ENCODE results near the gene LHX3. TPM values are rescaled to one million over a fixed set of nuclear protein-coding genes. Genes with fewer than 3 reads are reported as not detected.

Gene LHX3
- total RNA-seq, 6 experiments from 2014 or later = not detected

DNA sequence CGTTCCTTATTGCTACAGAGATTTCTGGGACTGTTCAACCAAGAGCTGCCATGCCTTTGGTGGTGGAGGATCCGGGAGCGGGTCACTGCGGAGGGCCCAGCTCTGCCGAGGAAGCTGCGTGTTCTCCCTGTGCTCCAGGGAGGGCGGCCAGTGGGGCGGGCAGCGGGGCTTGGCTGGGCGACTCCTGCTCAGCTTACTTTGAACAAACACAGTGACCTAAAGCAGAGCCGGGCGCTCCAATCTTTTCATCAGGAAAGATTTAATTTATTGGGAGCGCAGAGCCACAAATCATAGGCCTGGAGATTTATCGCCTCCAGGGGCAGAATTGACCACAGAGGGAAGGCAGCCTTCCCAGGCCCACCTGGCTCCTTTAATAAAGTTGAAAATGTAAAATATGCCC, 27.7 kb downstream of the LHX3 start:
- WGBS (ENCODE audit: insufficient coverage, low coverage, low lambda C conversion rate, missing lambda C conversion rate) = 92% methylated on average over 2 of the region's 14 CpGs

DNA sequence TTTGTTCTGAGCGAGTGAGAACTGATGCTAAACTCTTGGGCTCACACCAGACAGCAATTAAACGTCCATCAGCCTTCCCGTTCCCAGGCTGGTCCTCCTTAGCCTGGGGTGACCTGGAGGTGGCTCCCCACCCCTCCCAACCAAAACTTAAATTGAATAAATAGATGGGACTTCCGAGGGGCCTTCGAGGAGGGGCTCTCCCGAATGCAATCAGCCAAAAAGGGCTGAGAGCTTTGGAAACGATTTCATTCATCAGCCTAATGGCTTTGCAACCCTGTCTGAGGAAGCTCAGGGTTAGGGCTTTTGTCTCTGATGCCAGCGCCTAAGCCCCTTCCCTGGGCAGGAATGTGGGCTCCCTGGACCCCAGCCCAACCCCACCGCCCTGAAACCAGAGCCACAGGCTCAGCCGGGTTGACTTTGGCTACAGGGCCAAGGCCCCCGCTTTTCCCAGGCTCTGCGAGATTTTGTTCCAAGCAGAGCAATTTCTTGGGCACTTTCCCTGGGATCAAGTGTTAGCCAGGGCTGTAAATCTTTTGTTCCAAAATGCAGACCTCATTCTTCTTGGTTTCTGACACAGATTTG, 29.2 kb downstream of the LHX3 start:
- no peak for TF ChIP-seq POLR2A (IDR thresholded peaks at IDR 0.05)
- TF ChIP-seq, protein P1, sequence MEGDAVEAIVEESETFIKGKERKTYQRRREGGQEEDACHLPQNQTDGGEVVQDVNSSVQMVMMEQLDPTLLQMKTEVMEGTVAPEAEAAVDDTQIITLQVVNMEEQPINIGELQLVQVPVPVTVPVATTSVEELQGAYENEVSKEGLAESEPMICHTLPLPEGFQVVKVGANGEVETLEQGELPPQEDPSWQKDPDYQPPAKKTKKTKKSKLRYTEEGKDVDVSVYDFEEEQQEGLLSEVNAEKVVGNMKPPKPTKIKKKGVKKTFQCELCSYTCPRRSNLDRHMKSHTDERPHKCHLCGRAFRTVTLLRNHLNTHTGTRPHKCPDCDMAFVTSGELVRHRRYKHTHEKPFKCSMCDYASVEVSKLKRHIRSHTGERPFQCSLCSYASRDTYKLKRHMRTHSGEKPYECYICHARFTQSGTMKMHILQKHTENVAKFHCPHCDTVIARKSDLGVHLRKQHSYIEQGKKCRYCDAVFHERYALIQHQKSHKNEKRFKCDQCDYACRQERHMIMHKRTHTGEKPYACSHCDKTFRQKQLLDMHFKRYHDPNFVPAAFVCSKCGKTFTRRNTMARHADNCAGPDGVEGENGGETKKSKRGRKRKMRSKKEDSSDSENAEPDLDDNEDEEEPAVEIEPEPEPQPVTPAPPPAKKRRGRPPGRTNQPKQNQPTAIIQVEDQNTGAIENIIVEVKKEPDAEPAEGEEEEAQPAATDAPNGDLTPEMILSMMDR (IDR thresholded peaks at IDR 0.05) = no peak
- WGBS (ENCODE audit: insufficient coverage, low coverage, low lambda C conversion rate, missing lambda C conversion rate) = 0% methylated on average over 1 of the region's 12 CpGs
- intact Hi-C loops (cut with DNase I) = loop anchor here in 1 of 2 donors (10.0 kb wide), 1 partner anchor 99 kb away; no protein-coding TSS in a partner anchor
- no peaks in the 10 kb centered on the region for H3K4me1 ChIP-seq
- H3K4me3 ChIP-seq = no peak overlapping the region
- H3K36me3 ChIP-seq = no peaks in the 10 kb centered on the region
- ATAC-seq = no peak
- H3K27ac ChIP-seq = no peak overlapping the region
- no peaks in the 10 kb centered on the region for H3K27me3 ChIP-seq
- no peaks in the 10 kb centered on the region for H3K9me3 ChIP-seq
- no peak for DNase-seq

More for the DNA sequence above, 27.7 kb downstream of the LHX3 start:
- Histone ChIP-seq H3K4me3 (no peak overlapping the region), H3K9me3 (no peaks in the 10 kb centered on the region), H3K27ac (no peak overlapping the region), H3K36me3 (no peaks in the 10 kb centered on the region), H3K27me3 (no peaks in the 10 kb centered on the region), H3K4me1 (no peaks in the 10 kb centered on the region)
- ATAC-seq (no peak), DNase-seq (no peak)
- TF ChIP-seq, protein P1 (IDR thresholded peaks at IDR 0.05) = no peak
- no peak for TF ChIP-seq POLR2A (IDR thresholded peaks at IDR 0.05)
- intact Hi-C loops (cut with DNase I) = loop anchor here in 1 of 2 donors (10.0 kb wide), 1 partner anchor 98 kb away; no protein-coding TSS in a partner anchor

DNA sequence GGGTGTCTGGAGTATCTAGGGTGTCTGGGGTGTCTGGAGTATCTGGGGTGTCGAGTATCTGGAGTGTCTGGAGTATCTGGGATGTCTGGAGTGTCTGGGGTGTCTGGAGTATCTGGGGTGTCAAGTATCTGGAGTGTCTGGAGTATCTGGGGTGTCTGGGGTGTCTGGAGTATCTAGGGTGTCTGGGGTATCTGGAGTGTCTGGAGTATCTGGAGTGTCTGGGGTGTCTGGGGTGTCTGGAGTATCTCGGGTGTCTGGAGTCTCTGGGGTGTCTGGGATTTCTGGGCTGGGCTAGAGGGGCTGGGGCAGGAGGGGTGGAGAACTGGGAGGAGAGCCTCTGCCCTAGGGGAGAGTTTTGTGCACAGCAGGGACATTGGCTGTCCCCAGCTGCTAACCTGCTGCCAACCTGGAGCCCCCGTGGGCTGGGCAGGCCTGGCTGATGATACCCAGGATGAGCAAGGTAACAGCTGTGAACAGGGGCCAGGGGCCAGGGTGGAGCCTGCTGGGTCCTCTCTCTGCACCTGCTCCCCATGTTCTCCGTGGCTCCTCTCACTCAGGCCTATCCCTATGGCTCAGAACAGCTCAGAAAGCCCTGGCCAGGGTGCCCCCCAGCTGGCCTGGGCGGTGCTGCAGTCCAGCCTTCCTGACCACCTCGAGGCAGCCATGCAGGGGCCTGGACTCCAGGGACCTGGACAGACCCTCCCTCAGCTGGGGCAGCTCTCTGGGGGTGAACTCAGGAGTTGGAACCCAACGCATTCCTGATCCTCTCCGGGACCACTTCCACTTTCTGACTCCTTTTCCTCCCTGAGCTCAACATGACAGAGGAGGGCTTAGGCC, 29.9 kb downstream of the LHX3 start:
- intact Hi-C loops (cut with DNase I) = loop anchor here in 1 of 2 donors (10.0 kb wide), 1 partner anchor 100 kb away; no protein-coding TSS in a partner anchor
- H3K27ac ChIP-seq = no peak overlapping the region
- ATAC-seq = no peak
- no peaks in the 10 kb centered on the region for H3K4me1 ChIP-seq
- H3K36me3 ChIP-seq = no peaks in the 10 kb centered on the region
- no peaks in the 10 kb centered on the region for H3K9me3 ChIP-seq
- no peak overlapping the region for H3K4me3 ChIP-seq
- TF ChIP-seq, protein P1 (IDR thresholded peaks at IDR 0.05) = no peak
- TF ChIP-seq POLR2A (IDR thresholded peaks at IDR 0.05) = no peak
- DNase-seq = no peak
- 93% methylated on average over 2 of the region's 8 CpGs for WGBS (ENCODE audit: insufficient coverage, low coverage, low lambda C conversion rate, missing lambda C conversion rate)
- no peaks in the 10 kb centered on the region for H3K27me3 ChIP-seq

DNA sequence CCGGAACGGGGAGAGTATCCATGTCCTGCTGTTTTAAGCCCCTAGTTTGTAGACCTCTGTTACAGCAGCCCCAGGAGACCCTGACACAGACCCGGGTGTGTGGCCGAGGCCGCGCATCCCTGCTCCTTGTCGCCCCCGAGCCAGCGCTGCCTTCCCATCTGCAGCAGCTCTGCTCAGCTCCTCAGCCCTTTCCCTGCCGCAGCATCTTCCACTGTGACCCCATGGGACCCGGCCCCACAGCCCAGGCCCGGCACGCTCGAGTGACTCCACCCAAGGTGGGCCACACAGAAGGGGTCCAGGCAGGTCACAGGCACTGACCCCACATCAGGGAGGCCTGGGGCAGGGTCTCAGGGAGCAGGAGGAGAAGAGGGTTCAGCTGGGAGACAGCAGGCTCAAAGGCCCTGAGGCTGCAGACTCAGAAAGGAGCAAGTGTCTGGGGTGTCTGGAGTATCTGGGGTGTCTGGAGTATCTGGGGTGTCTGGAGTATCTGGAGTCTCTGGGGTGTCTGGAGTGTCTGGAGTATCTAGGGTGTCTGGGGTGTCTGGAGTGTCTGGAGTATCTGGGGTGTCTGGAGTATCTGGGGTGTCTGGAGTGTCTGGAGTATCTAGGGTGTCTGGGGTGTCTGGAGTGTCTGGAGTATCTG, 31.2 kb downstream of the LHX3 start:
- ATAC-seq (no peak), DNase-seq (no peak)
- WGBS (ENCODE audit: insufficient coverage, low coverage, low lambda C conversion rate, missing lambda C conversion rate) = no CpG with 5 or more reads among the region's 14 CpGs
- H3K27me3 ChIP-seq = no peaks in the 10 kb centered on the region
- no peaks in the 10 kb centered on the region for H3K4me1 ChIP-seq
- intact Hi-C loops (cut with DNase I) = loop anchor here in 1 of 2 donors (10.0 kb wide), 1 partner anchor 101 kb away; no protein-coding TSS in a partner anchor
- H3K27ac ChIP-seq = no peak overlapping the region
- H3K9me3 ChIP-seq = no peaks in the 10 kb centered on the region
- TF ChIP-seq POLR2A (IDR thresholded peaks at IDR 0.05) = no peak
- TF ChIP-seq, protein P1 (IDR thresholded peaks at IDR 0.05) = no peak
- H3K36me3 ChIP-seq = no peaks in the 10 kb centered on the region
- no peak overlapping the region for H3K4me3 ChIP-seq
